Esophagus mucosa (tissue), 1 donor: ENCODE results near the gene PDC. TPM values are rescaled to one million over a fixed set of nuclear protein-coding genes. Genes with fewer than 3 reads are reported as not detected.
"Not testable (repeated sequence)": the region's sequence is repeated elsewhere in the genome, so short reads cannot be mapped to it uniquely, and the experiment has no call there.

Experiments
- ATAC-seq: fragments of 200-7000 bp; cut with Tn5 transposase; one replicate; pipeline ENCODE4 v1.9.1; 2020
- total RNA-seq: library from RNA; stranded (reverse); gene quantifications from one replicate; pipeline ENCODE4 v1.2.4, GENCODE V29; 2023
- donor health status: DM: yes; HTN: yes; CAD: no.

PDC gene
- total RNA-seq, 1 donor from 2014 or later, result not detected

DNA sequence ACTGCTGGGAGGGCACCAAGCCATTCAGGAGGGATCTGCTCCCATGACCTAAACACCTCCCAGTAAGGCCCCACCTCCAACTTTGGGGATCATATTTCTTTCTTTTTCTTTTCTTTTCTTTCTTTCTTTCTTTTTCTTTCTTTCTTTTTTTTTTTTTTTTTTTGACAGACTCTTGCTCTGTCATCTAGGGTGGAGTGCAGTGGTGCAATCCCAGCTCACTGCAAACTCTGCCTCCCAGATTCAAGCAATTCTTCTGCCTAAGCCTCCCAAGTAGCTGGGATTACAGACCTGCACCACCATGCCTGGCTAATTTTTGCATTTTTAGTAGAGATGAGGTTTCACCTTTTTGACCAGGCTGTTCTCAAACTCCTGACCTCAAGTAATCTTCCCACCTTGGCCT, 4.6 kb upstream of the PDC start:
- ATAC-seq, result not testable (repeated sequence)

DNA sequence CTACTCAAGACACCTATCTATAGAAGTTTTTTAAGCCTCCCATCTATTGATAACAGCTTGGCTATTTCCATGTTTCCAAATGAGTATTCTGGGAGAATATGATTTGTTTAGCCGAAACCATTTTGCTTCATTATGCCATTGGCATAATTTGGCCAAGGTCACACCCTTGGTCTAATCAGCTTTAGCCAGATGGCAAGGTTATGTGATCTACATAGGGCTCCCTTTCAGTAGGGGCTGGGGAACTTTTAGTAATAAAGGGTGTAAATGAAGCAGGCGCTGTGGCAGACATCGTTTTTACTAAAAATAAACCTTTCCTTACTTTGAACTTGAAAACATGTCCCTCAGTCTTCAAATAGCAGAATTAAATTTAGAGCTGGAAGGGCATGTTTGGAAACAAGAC, 3.0 kb upstream of the PDC start:
- no peak for ATAC-seq

DNA sequence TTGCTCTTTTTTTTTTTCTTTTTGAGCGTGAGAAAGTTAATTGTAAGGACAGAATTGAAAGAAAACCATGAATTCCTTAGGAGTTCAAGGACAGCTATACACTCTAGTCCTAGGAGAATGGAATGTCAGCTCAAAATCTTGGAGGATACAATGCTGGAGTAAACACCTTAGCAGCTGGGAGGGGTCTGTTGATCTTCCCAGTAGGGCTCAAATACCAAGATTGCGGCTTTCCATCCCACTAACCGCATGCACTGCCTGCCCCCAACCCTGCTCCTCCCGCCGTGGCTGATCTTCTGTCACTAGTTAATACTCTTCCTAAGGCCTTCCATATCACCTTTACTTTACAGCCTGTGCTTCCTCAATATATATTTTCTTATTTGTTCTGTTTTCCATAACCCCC, 2.6 kb upstream of the PDC start:
- ATAC-seq, result no peak

DNA sequence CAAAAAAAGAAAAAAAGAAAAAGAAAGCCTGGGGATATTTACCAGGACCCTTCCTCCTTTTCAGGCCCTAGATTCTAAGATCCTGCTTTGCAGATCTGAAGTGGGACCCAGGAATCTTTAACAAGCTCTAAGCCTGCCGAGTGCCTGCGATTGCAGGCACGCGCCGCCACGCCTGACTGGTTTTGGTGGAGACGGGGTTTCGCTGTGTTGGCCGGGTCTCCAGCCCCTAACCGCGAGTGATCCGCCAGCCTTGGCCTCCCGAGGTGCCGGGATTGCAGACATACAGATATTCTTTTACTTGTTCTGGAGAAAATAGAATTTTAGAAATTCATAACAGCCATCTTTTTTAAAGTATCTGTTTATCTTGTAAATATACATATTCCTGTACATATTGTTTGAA, 1.8 kb downstream of the PDC start:
- not testable (repeated sequence) for ATAC-seq

DNA sequence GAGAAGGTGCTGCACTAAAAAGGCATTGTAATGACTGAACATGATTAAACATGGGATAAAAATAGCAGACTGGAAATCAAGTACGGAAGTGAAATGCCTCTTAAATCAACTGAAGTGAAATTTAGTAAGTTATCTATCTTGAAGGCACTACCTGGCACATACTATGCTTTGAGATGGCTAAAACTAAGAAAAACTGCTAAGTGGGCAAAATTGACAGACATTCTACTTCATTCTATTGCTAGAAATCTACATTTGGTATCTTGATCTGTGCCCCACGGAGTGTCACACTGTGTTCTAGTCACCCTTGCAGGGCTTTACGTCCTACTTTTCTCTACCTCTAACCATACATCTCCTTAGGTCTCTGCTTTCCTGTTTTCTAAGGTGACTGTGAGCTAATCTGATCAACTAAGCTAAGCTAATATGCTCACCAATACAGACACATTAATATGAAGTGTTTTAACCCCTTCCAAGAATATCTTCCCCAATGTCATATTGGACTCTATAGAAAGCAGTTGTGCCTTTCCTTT, 4.1 kb downstream of the PDC start:
- no peak for ATAC-seq

DNA sequence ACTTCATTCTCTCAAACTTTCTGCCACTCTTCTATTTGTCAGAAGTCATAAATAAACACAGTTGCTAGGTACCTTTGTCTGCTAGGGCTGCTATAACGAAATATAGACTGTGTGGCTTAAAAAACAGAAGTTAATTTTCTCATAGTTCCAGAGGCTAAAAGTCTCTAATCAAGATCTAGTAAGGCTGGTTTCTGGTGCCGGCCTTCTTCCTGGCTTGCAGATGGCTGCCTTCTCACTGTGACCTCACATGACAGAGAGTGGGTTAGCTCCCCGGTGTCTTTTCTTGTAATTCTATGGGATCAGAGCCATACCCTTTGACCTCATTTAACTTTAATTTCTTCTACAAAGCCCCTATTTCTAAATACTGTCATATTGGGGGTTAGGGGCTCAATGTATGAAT, 5.9 kb downstream of the PDC start:
- ATAC-seq, result no peak

DNA sequence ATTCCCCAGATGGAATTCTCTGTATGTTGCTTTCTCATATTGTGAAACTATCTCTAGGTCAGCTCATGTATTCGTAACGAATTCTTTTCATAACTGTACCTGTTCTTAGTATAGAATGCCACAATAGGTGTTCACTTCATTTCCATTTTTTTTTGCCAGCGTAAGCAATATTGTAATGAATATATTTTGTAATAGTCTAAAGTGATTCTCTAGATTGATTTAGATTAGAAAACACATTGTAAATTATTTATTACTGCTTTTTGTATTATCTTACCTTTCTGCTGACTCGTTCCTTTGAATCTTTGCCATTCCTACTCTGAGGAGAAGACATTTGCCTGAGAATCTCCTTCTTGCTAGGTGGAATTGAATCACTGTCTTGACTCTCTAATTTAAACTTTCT, 14.8 kb downstream of the PDC start:
- ATAC-seq, result no peak

DNA sequence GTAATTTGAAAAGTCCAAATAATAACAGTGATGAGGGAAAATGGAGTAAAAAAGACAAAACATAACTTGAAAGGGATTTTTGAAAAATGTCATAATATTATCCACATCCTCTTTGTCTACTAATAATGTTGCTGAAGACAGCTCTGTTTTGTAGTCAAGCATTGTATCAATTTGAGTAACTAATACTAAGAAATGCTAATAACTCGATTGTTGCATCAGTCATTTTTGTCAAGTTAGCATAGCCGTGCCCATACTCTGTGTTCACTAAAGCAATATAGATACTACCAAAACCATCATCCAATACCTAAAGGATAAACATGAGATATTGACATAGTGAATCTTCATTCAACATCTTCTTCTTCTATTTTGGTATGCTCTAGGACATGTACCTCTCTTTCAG, 17.3 kb downstream of the PDC start:
- ATAC-seq, result no peak

DNA sequence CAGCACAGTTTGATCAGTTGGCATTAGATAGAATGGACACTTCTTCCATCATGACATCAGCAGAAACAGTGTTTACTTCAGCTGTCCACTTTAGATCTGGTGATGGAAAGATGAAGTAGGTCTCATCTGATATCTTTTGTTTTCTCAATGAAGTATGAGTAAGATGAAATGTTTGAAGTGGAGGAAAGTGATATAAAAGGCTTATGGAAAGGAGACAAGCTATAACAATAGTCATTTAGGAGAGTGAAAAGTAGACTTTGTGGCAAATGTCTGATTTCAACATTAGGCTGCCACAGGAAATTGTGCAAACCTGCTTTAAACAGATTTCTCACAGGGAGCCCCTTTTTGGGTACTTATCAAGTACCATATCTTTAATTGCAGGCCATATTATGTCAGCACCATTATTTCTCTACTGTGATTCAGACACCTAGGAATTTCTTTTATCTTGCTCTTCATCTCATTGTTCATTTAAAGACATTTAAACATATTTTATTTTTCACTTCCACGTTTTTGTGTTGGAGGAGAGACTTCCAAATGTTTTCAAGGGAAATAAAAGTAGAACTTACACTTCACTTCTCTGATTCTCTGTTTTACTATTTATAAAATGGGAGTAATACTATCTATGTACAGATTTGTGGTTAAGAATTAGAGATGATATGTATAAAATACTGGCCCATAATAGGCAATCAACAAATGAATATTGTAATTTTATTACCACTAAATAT, 18.1 kb downstream of the PDC start:
- no peak for ATAC-seq

DNA sequence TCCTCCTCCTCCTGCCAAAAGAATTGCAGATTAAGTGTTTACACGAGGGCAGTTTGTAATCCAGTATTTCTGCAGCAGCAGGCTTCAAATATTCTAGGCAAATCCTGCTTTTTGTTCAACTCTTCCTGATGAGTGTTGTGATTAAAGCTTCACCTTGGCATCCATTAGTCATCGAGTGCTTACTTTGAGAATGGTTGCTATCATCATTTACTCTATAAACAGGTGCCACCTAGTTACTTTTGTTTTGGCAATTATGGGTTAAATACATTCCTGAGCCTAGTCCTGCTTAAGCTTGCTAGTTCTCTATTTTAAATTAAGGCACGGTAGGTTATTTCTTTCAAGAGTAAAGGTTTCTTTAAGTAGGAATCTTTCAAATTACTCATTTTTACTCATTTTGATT, 20.3 kb downstream of the PDC start:
- peak; percentile 95 for ATAC-seq

DNA sequence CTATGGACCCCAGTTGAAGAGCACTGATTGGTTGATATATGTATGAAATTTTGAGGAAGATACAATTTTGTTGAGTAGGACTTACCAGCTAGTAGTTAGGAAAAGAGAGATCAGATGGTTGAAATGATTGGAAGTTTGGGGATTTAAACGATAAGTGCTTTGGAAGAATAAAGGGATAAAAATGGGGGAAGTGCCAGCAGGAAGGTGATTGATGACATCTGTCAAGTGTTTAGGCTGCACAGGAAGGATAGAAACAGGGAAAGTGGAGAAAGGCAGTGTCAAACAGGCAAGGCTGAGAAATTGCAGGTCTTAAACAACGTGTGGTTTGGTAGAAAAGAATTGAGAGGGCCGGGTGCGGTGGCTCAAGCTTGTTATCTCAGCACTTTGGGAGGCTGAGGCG, 22.3 kb downstream of the PDC start:
- ATAC-seq, result no peak

DNA sequence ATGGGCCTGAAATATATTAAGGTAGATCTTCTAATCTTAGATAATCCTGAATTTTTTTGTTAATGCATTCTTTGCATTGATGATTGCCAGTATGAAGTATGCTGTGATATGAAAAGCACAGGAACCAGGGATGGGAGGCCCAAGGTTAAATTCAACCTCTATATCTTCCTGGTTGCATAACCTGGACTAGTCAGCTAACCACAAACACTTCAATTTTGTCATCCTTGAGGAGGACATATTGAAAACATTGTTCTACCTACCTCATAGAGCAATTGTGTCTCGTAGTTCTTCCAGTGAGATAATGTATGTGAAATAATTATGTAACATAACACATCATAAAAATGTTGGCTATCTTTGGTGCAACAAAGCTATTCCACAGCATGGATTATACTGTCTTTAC, 25.6 kb downstream of the PDC start:
- no peak for ATAC-seq

DNA sequence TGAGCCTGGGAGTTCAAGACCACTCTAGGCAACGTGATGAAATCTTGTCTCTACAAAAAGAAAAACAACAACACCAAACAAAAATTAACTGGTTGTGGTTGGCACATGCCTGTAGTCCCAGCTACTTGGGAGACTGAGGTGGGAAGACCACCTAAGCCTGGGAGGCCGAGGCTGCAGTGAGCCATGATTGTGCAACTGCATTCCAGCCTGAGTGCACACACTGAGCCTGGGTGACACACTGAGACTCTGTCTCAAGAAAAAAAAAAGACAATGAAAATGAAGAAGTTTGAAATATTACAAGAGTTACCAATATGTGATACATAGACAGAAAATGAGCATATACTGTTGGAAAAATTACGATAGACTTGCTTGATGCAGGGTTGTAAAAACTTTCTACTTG, 31.9 kb downstream of the PDC start:
- ATAC-seq, result no peak

DNA sequence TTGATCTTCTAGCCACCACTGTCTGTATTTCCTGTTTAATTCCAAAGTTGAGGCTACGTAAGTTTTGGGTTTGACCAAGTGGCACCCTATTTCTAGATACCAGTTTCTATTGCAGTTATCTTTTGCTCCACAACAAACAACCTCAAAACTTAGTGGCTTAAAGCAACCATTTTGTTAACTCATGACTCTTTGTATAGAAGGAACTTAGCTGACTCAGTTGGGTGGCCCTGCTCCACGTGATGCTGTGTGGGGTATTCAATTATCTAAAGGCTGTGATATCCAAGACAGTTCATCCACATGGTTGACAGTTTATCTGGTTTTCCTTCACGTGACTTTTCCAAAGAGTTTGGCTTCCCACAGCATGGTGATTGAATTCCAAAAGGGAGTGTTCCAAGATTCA, 34.8 kb downstream of the PDC start:
- no peak for ATAC-seq

DNA sequence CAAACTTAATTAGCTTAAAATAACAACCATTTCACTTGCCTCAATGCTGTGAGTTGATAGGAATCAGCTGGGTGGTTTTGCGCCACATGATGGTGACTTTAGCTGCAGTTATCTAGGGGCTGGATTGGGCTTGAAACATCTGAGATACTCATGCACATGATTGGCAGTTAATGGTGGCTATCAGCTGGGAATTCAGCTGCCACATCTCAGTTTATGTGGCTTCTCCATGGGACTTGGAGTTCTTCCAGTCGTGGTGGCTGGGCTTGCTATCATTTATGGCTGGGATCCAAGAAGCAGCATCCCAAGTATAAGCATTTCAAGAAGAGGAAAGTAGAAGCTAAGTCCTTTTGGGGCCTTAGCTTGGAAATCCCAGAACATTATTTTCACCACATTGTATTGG, 36.4 kb downstream of the PDC start:
- no peak for ATAC-seq

DNA sequence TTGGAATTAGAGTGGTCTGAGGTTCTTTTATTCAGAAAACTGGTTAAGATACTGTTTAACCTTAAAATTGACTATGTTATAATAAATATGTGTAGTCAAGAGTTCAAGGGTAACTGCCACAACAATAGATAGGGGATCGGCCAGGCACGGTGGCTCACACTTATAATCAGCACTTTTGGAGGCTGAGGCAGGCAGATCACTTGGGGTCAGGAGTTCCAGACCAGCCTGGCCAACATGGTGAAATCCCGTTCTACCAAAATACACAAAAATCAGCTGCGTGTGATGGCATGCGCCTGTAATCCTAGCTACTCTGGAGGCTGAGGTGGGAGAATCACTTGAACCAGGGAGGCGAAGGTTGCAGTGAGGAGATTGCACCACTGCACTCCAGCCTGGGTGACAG, 39.5 kb downstream of the PDC start:
- no peak for ATAC-seq

DNA sequence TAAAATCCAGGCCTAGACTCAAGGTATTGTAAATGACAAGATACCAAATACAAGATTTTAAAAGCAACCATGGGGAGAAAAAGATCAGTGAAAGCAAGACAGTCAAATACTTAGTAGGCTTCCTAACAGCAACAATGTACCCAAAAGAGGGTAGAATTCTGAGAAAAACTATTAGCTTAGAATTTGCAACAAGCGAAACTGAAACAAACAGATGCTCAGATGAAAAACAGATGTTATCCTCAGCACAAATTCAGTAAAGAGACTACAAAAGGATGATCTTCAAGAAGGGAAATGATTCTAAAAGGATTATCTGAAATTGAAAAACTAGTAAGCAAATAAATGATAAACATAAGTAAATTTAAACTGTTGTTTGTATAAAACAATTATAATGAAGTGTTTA, 40.0 kb downstream of the PDC start:
- no peak for ATAC-seq

DNA sequence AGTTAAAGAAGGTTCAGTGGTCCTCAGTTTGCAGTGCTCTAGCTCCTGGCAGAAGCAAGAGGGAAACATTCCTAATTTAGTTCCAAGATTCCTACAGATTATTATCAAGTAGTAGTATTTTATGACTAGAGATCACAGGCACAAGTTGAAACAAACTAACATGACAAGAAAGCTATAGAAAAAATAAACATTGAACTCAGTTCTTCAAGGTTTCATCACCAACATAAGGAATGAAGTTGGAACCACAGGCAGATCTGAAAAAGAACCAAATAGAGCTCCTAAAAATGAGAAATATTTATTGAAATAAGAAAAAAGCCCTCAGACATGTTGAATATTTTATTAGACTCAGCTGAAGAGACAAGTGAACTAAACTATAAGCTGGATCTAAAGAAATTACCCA, 40.6 kb downstream of the PDC start:
- ATAC-seq, result no peak

DNA sequence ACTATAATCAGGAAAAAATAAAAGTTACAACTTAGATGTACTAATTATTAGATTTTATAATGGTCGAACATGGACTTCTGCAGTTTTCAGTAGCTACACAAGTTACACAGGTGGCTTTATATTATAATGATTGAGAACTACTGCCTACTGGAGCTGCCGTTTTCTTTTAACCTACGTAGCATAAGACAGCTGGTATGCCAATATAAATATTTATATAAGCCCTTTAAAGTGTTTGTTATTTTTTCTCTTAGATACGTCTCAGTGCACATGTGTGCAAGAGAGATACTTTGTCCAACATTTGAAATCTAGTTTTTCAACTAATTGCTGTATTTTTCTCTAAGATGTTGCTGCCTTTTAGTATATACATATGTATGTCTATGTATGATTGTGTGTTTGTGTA, 42.4 kb downstream of the PDC start:
- no peak for ATAC-seq

DNA sequence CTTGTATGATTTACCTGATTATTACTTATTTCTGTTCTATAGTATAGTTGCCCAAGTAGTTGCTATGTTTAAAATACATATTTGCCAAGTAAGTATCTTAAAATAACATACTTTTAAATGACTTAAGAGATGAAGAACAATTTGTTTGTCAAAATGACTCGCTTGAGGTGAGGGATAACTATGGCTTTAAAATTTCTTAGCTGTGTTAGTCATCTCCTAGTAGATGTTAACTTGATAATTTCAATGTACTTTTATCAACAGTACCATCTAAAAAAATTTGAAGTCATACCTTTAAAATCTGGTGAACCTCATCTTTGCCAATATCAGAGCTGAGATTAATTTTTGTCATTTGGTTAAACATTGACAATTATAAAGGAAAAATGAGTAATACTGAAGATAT, 47.6 kb downstream of the PDC start:
- no peak for ATAC-seq

DNA sequence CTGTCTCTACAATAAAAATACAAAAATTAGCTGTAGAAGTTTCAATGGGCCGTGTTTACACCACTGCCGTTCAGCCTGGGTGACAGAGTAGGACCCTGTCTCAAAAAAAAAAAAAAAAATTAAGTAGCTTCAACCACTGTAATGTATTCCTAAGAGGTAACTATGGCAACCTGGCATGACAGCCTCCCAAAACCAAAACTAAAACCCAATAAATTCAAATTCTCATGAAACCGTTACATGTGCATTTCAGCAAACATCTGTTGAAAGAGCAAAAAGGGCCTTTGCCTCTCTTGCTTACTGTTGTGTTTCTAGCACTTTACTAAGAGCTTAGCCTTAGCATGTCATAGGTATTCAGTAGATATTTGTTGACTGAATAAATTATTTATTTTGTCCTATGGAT, 51.8 kb downstream of the PDC start:
- no peak for ATAC-seq

DNA sequence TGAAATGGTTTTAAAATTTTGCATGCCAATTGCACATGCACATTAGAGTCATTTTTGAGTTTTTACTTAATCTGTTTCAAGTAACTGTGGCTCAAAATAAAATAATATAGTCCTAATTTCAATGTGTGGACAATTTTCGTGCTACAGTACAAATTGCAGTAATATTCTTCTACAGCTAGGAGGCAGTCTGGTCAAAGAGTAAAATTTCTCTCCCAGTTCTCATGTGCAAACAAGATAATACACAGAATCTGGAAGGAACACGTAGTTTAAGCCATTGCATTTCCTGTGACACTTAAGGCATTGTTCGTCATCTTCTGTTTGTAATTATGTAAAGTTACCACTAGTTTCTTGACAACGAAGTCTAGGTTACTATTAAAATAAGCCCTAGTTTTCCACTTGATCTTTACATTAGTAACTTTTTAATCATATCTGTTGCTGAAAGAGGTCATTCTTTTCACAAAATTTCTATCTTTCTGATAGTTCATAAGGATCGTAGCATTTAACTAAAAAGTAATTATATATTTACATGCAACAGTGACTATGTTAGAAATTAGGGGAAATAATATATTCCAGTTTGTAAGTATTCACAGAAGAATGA, 56.4 kb downstream of the PDC start:
- peak; percentile 54 for ATAC-seq

DNA sequence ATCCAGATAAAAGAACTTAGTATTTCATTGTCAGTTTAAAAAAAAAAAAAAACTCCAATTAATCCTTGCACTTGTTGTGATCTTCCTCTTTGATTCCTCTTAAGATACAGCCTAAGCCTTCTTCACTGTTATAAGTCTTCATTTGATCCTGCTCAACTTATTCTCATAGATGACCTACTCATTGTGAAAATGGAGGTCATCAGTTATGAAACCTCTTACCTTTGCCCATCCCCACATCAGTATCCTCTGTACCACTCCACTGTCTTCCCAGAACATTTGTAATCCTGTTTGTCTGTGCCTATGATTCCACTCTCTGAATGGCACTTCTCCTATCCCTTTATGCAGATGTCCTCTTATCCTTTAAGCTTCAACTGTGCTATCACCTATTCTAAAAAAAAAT, 57.3 kb downstream of the PDC start:
- ATAC-seq, result no peak

DNA sequence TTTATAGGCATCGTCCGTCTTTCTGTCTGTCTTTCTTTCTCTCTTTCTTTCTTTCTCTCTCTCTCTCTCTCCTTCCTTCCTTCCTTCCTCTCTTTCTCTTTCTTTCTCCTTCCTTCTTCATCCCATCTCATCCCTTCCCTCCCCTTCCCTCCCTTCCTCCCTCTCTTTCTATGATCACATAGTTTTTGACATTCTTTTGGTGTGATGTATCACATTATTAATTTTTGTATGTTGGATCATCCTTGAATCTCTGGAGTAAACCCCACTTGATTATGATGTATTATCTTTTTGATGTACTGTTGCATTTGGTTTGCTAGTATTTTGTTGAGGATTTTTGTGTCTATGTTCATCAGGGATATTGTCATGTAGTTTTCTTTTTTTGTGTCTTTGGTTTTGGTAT, 59.5 kb downstream of the PDC start:
- ATAC-seq, result not testable (repeated sequence)
